ENCODE results near the gene RASIP1.
"Not testable (repeated sequence)": the region's sequence is repeated elsewhere in the genome, so short reads cannot be mapped to it uniquely, and the experiment has no call there.

Gene RASIP1

GRCh38 chr19:48740164-48740972 lies at the start of gene RASIP1:
TSS of gene RASIP1 (minus strand) at chr19:48740610. CDS start at chr19:48740282, 328 bp downstream.
- no peaks in the 10 kb centered on the region for H3K36me3 Mint-ChIP-seq (ENCODE audit: low read depth)
- peaks cover 9% of the 10 kb centered on the region for H3K27me3 Mint-ChIP-seq
- H3K4me1 Mint-ChIP-seq (ENCODE audit: low read depth), result peaks cover 11% of the 10 kb centered on the region
- H3K27ac Mint-ChIP-seq, result no peak within 1 kb of the TSS
- H3K9me3 Mint-ChIP-seq, result no peaks in the 10 kb centered on the region
- H3K4me3 Mint-ChIP-seq, result no peak within 1 kb of the TSS

GRCh38 chr19:48787331-48787730 lies 46.9 kb upstream of the RASIP1 start:
- not testable (repeated sequence) for H3K27me3 Mint-ChIP-seq; H3K4me3 Mint-ChIP-seq; H3K4me1 Mint-ChIP-seq (ENCODE audit: low read depth); H3K27ac Mint-ChIP-seq; H3K36me3 Mint-ChIP-seq (ENCODE audit: low read depth); H3K9me3 Mint-ChIP-seq

DNA sequence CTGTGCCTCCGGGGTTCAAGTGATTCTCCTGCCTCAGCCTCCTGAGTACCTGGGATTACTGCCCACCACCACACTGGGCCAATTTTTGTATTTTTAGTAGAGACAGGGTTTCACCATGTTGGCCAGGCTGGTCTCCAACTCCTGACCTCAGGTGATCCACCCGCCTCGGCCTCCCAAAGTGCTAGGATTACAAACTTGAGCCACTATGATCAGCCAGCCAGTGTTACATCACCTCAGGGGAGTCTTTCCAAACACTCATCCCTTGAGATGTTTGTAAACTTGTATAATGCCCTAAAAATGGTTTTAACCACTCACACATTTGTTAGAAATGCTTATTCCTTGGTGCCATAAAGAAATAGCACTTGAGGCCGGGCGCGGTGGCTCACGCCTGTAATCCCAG lies 46.0 kb upstream of the RASIP1 start:
- H3K36me3 Mint-ChIP-seq (ENCODE audit: low read depth); H3K9me3 Mint-ChIP-seq; H3K27ac Mint-ChIP-seq; H3K4me1 Mint-ChIP-seq (ENCODE audit: low read depth); H3K27me3 Mint-ChIP-seq; H3K4me3 Mint-ChIP-seq: not testable (repeated sequence)

- Mint-ChIP-seq H3K9me3 (no peaks in the 10 kb centered on the region), H3K27ac (no peak overlapping the region), H3K4me1 (ENCODE audit: low read depth) (peaks cover 3% of the 10 kb centered on the region), H3K36me3 (ENCODE audit: low read depth) (no peaks in the 10 kb centered on the region), H3K4me3 (no peak overlapping the region), H3K27me3 (no peaks in the 10 kb centered on the region)
Measured at GRCh38 chr19:48784527-48784926, 44.1 kb upstream of the RASIP1 start.

DNA sequence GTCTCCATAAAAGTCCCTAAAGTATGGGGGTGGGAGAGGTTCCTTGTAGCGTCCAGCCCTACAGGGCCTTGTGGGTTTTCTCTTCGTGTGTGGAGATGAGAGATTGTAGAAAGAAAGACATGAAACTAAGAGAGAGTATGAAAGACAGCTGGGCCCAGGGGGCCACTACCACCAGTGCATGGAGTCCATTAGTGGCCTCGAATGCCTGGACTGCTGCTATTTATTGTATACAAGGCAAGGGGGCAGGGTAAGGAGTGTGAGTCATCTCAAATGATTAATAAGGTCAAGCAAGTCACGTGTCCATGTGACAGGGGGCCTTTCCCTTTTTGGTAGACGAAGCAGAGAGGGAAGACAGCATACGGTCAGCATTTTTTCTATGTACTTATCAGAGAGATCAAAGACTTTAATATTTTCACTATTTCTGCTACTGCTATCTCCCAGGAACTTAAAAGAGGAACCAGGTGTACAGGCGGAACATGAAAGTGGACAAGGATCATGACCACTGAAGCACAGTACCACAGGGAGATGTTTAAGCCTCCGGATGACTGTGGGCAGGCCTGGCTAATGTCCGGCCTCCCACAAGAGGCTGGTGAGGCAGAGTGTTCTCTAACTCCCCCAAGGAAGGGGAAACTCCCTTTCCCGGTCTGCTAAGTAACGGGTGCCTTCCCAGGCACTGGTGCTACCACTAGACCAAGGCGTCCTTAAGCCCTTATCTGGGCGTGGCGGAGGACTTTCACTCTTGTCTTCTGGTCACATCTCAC lies 40.4 kb upstream of the RASIP1 start:
- Mint-ChIP-seq H3K4me3 (no peak overlapping the region), H3K27me3 (no peaks in the 10 kb centered on the region), H3K27ac (no peak overlapping the region), H3K36me3 (ENCODE audit: low read depth) (no peaks in the 10 kb centered on the region), H3K4me1 (ENCODE audit: low read depth) (peaks cover 3% of the 10 kb centered on the region), H3K9me3 (no peaks in the 10 kb centered on the region)

- Mint-ChIP-seq H3K9me3 (no peaks in the 10 kb centered on the region), H3K4me3 (no peak overlapping the region), H3K27me3 (no peaks in the 10 kb centered on the region), H3K27ac (no peak overlapping the region), H3K4me1 (ENCODE audit: low read depth) (peaks cover 3% of the 10 kb centered on the region), H3K36me3 (ENCODE audit: low read depth) (no peaks in the 10 kb centered on the region)
Measured at GRCh38 chr19:48779636-48780035, 39.2 kb upstream of the RASIP1 start.

- Mint-ChIP-seq H3K36me3 (ENCODE audit: low read depth) (no peaks in the 10 kb centered on the region), H3K4me1 (ENCODE audit: low read depth) (peaks cover 3% of the 10 kb centered on the region), H3K27ac (no peak overlapping the region), H3K9me3 (no peaks in the 10 kb centered on the region), H3K27me3 (no peaks in the 10 kb centered on the region), H3K4me3 (no peak overlapping the region)
Measured at GRCh38 chr19:48777720-48778119, 37.3 kb upstream of the RASIP1 start.

GRCh38 chr19:48777139-48777538 lies 36.7 kb upstream of the RASIP1 start:
- Mint-ChIP-seq H3K27ac (no peak overlapping the region), H3K9me3 (no peaks in the 10 kb centered on the region), H3K27me3 (no peaks in the 10 kb centered on the region), H3K4me1 (ENCODE audit: low read depth) (no peaks in the 10 kb centered on the region), H3K36me3 (ENCODE audit: low read depth) (no peaks in the 10 kb centered on the region), H3K4me3 (no peak overlapping the region)

- no peaks in the 10 kb centered on the region for H3K9me3 Mint-ChIP-seq
- no peak overlapping the region for H3K4me3 Mint-ChIP-seq
- H3K4me1 Mint-ChIP-seq (ENCODE audit: low read depth), result no peaks in the 10 kb centered on the region
- no peaks in the 10 kb centered on the region for H3K36me3 Mint-ChIP-seq (ENCODE audit: low read depth)
- peaks cover 15% of the 10 kb centered on the region for H3K27me3 Mint-ChIP-seq
- no peak overlapping the region for H3K27ac Mint-ChIP-seq
Measured at GRCh38 chr19:48772503-48772953, 32.1 kb upstream of the RASIP1 start.

- H3K36me3 Mint-ChIP-seq (ENCODE audit: low read depth), result no peaks in the 10 kb centered on the region
- no peak overlapping the region for H3K27ac Mint-ChIP-seq
- H3K4me1 Mint-ChIP-seq (ENCODE audit: low read depth), result no peaks in the 10 kb centered on the region
- H3K4me3 Mint-ChIP-seq, result no peak overlapping the region
- H3K27me3 Mint-ChIP-seq, result peaks cover 19% of the 10 kb centered on the region
- no peaks in the 10 kb centered on the region for H3K9me3 Mint-ChIP-seq
Measured at GRCh38 chr19:48770734-48771472, 30.5 kb upstream of the RASIP1 start.

DNA sequence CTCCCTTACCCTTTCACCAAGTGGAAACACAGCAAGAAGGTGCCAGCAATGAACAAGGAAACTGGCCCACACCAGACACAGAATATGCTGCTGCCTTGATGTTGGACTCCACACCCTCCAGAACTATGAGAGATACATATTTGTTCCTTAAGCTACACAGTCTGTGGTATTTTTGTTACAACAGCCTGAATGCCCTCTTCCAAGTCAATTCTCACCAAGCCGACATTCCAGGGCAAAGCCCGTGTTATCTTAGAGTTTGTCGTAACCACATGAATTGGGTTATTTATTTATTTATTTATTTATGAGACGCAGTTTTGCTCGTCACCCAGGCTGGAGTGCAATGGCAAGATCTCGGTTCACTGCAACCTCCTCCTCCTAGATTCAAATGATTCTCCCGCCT lies 29.9 kb upstream of the RASIP1 start:
- H3K4me3 Mint-ChIP-seq, result no peak overlapping the region
- no peaks in the 10 kb centered on the region for H3K4me1 Mint-ChIP-seq (ENCODE audit: low read depth)
- no peak overlapping the region for H3K27ac Mint-ChIP-seq
- no peaks in the 10 kb centered on the region for H3K9me3 Mint-ChIP-seq
- H3K27me3 Mint-ChIP-seq, result peaks cover 22% of the 10 kb centered on the region
- H3K36me3 Mint-ChIP-seq (ENCODE audit: low read depth), result no peaks in the 10 kb centered on the region

- H3K36me3 Mint-ChIP-seq (ENCODE audit: low read depth), result no peaks in the 10 kb centered on the region
- H3K4me3 Mint-ChIP-seq, result no peak overlapping the region
- H3K27ac Mint-ChIP-seq, result no peak overlapping the region
- no peaks in the 10 kb centered on the region for H3K4me1 Mint-ChIP-seq (ENCODE audit: low read depth)
- no peaks in the 10 kb centered on the region for H3K9me3 Mint-ChIP-seq
- peaks cover 22% of the 10 kb centered on the region for H3K27me3 Mint-ChIP-seq
Measured at GRCh38 chr19:48768994-48769713, 28.7 kb upstream of the RASIP1 start.

GRCh38 chr19:48768171-48768753 lies 27.9 kb upstream of the RASIP1 start:
- not testable (repeated sequence) for H3K4me1 Mint-ChIP-seq (ENCODE audit: low read depth); H3K36me3 Mint-ChIP-seq (ENCODE audit: low read depth); H3K4me3 Mint-ChIP-seq; H3K27ac Mint-ChIP-seq; H3K9me3 Mint-ChIP-seq
- H3K27me3 Mint-ChIP-seq, result peaks cover 22% of the 10 kb centered on the region

DNA sequence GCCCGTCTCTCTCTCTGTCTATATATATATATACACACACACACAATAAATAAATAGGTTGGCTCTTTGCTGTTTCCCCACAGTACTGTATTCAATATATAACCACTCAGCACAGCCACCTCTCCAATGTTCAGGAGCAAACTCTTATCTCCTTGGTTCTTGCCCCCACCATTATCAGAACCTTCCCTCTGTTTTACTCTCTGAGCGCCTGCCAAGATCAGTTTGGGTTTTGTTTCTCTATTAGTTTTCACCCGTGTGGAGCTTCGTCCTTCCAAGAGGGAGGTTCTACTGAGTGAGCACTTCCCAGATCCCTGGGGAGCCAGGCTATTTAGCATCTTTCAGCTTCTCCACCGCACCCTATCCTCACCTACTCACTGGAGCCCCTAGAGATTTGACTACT lies 25.4 kb upstream of the RASIP1 start:
- H3K27me3 Mint-ChIP-seq, result peaks cover 26% of the 10 kb centered on the region

More for the DNA sequence above, 25.4 kb upstream of the RASIP1 start:
- H3K36me3 Mint-ChIP-seq (ENCODE audit: low read depth); H3K9me3 Mint-ChIP-seq; H3K4me1 Mint-ChIP-seq (ENCODE audit: low read depth); H3K27ac Mint-ChIP-seq; H3K4me3 Mint-ChIP-seq: not testable (repeated sequence)

Data from stimulated activated naive CD8-positive, alpha-beta T cell treated with anti-CD3 and anti-CD28 coated beads, Interleukin-15, Interleukin-2, amounts not matched to agents 100 ng/mL and 50 ng/mL, for 24 hours (primary cell).